Suppressor macrophage treated with lipopolysaccharide for 4 hours (primary cell): ENCODE results near the gene POLR2L.
A peak's percentile ranks its signal among the peaks of the same experiment; 100 is the strongest.

Experiments used
- DNase-seq: peaks from one replicate; pipeline ENCODE4 v3.0.0-alpha.2; 2020

POLR2L gene

GRCh38 chr11:837189-837989 lies 4.9 kb downstream of the POLR2L start:
- DNase-seq = no peak

GRCh38 chr11:836700-837099 lies 5.6 kb downstream of the POLR2L start:
- DNase-seq = no peak

- DNase-seq = no peak
These were observed 6.1 kb downstream of the POLR2L start for GRCh38 chr11:836274-836673.

GRCh38 chr11:834371-835316 lies 7.7 kb downstream of the POLR2L start:
- DNase-seq = peak; percentile 64

- no peak for DNase-seq
These were observed 8.4 kb downstream of the POLR2L start for GRCh38 chr11:833849-834311.

- DNase-seq = peak; percentile 58
These were observed 9.1 kb downstream of the POLR2L start for GRCh38 chr11:833114-833791.

- peak; percentile 73 for DNase-seq
These were observed 9.7 kb downstream of the POLR2L start, which contains the start of gene CD151 for GRCh38 chr11:832529-833113. Gene CD151, plus strand, starts transcription at chr11:832952. Its CDS starts 3,118 bp downstream, at chr11:836070.

GRCh38 chr11:831961-832528 lies 10.3 kb downstream of the POLR2L start:
- DNase-seq = no peak

GRCh38 chr11:831118-831864 lies 11.0 kb downstream of the POLR2L start:
- DNase-seq = no peak

GRCh38 chr11:830295-831117 lies 11.8 kb downstream of the POLR2L start:
- peak; percentile 53 for DNase-seq

GRCh38 chr11:829847-830294 lies 12.5 kb downstream of the POLR2L start:
- DNase-seq = no peak

GRCh38 chr11:829176-829846 lies 13.0 kb downstream of the POLR2L start:
- DNase-seq = no peak

- DNase-seq = no peak
These were observed 13.7 kb downstream of the POLR2L start for GRCh38 chr11:828506-829175.

GRCh38 chr11:827897-828192 lies 14.5 kb downstream of the POLR2L start, which contains the start of gene CRACR2B:
Gene CRACR2B, plus strand, starts transcription at chr11:827919. Its CDS starts 689 bp downstream, at chr11:828608.
- peak; percentile 37 for DNase-seq

- DNase-seq = no peak
These were observed 15.0 kb downstream of the POLR2L start for GRCh38 chr11:827146-827896.

GRCh38 chr11:826836-827145 lies 15.5 kb downstream of the POLR2L start:
- DNase-seq = no peak

GRCh38 chr11:826227-826621 lies 16.1 kb downstream of the POLR2L start:
- no peak for DNase-seq

GRCh38 chr11:825366-826226 lies 16.7 kb downstream of the POLR2L start:
- DNase-seq = no peak
